WTC11 (cell line): Measurements from ENCODE around the gene TTLL11. TPM values are rescaled to one million over a fixed set of nuclear protein-coding genes. Genes with fewer than 3 reads are reported as not detected.

Experiments
- ATAC-seq: fragments of 200-7000 bp; cut with Tn5 transposase; 2 replicates; pipeline ENCODE4 v1.10.0; 2021; ENCODE audit warnings: mild to moderate bottlenecking, moderate library complexity
- CTCF ChIA-PET: fragments of 300-600 bp; sonication (Branson Sonifier 250); formaldehyde crosslinking; loops from one replicate; lab custom pipeline; 2021; ENCODE audit warnings: antibody characterized with exemption; lab: Charles Lee
- POLR2A ChIA-PET: fragments of 350-600 bp; sonication (Branson Sonifier 250); formaldehyde crosslinking; loops from one replicate; lab custom pipeline; 2021; ENCODE audit warnings: antibody characterized with exemption; lab: Charles Lee
- DNase-seq: peaks from one replicate; pipeline ENCODE4 v3.0.0; 2021; ENCODE audit warnings: low spot score
- H3K27ac Mint-ChIP-seq: 2 replicates; pipeline ENCODE4 v1.8.0; 2021; ENCODE audit warnings: mixed read lengths
- H3K27me3 Mint-ChIP-seq: 2 replicates; pipeline ENCODE4 v1.8.0; 2021; ENCODE audit warnings: low read depth, mild to moderate bottlenecking, moderate library complexity, mixed read lengths
- H3K36me3 Mint-ChIP-seq: 2 replicates; pipeline ENCODE4 v1.8.0; 2021; ENCODE audit warnings: mixed read lengths
- H3K4me1 Mint-ChIP-seq: 2 replicates; pipeline ENCODE4 v1.8.0; 2022; ENCODE audit warnings: mixed read lengths
- H3K4me3 Mint-ChIP-seq: 2 replicates; pipeline ENCODE4 v1.8.0; 2021; ENCODE audit warnings: mild to moderate bottlenecking, moderate library complexity, mixed read lengths
- H3K9me3 Mint-ChIP-seq: 2 replicates; pipeline ENCODE4 v1.8.0; 2021; ENCODE audit warnings: mixed read lengths
- AR ChIP-seq: fragments of 250-450 bp; sonication (Bioruptor Pico); IDR thresholded peaks from 2 replicates; pipeline ENCODE4 v1.9.0; 2021; ENCODE audit warnings: mild to moderate bottlenecking
- ARID4B ChIP-seq: sonication (generic); formaldehyde crosslinking; IDR thresholded peaks from 2 replicates; pipeline ENCODE4 v1.8.0; 2023; ENCODE audit warnings: missing genetic modification reagents, mild to moderate bottlenecking, borderline replicate concordance
- CREB1 ChIP-seq: sonication (generic); formaldehyde crosslinking; IDR thresholded peaks from 2 replicates; pipeline ENCODE4 v1.8.0; 2023; ENCODE audit warnings: mild to moderate bottlenecking, missing genetic modification reagents
- CREM ChIP-seq: sonication (generic); formaldehyde crosslinking; IDR thresholded peaks from 2 replicates; pipeline ENCODE4 v1.8.1; 2022; ENCODE audit warnings: mild to moderate bottlenecking, missing genetic modification reagents, moderate library complexity
- GRHL2 ChIP-seq: fragments of 250-450 bp; sonication (Bioruptor Pico); IDR thresholded peaks from 2 replicates; pipeline ENCODE4 v1.8.0; 2022; ENCODE audit warnings: mild to moderate bottlenecking, moderate library complexity; ENCODE audit not compliant: insufficient replicate concordance, severe bottlenecking
- GTF2I ChIP-seq: fragments of 250-450 bp; sonication (Bioruptor Pico); conservative IDR thresholded peaks from 2 replicates; pipeline ENCODE4 v1.4.0; 2021; ENCODE audit warnings: mild to moderate bottlenecking
- HMGA2 ChIP-seq: fragments of 250-450 bp; sonication (Bioruptor Pico); IDR thresholded peaks from 2 replicates; pipeline ENCODE4 v1.4.0; 2021; ENCODE audit warnings: mild to moderate bottlenecking, moderate library complexity
- IRF2 ChIP-seq: sonication (generic); formaldehyde crosslinking; IDR thresholded peaks from 2 replicates; pipeline ENCODE4 v1.8.0; 2022; ENCODE audit warnings: low read depth, missing genetic modification reagents, borderline replicate concordance
- NFATC4 ChIP-seq: fragments of 250-450 bp; sonication (Bioruptor Pico); IDR thresholded peaks from 2 replicates; pipeline ENCODE4 v1.9.0; 2021; ENCODE audit warnings: mild to moderate bottlenecking
- NR3C1 ChIP-seq: sonication (generic); formaldehyde crosslinking; conservative IDR thresholded peaks from 2 replicates; pipeline ENCODE4 v1.8.1; 2023; ENCODE audit warnings: low read depth, mild to moderate bottlenecking, missing genetic modification reagents
- RORB ChIP-seq: fragments of 250-450 bp; sonication (Bioruptor Pico); IDR thresholded peaks from 2 replicates; pipeline ENCODE4 v1.9.0; 2021; ENCODE audit warnings: mild to moderate bottlenecking
- SOX15 ChIP-seq: fragments of 250-450 bp; sonication (Bioruptor Pico); IDR thresholded peaks from 2 replicates; pipeline ENCODE4 v1.9.0; 2021; ENCODE audit warnings: mild to moderate bottlenecking
- ZNF121 ChIP-seq: sonication (generic); formaldehyde crosslinking; IDR thresholded peaks from 2 replicates; pipeline ENCODE4 v1.8.0; 2023; ENCODE audit warnings: missing genetic modification reagents
- total RNA-seq: library from RNA; stranded (reverse); gene quantifications from 3 replicates; pipeline ENCODE4 v1.2.3, GENCODE V29; 2021
- TF ChIP-seq, protein P1 (sequence below): sonication (generic); formaldehyde crosslinking; IDR thresholded peaks from 2 replicates; pipeline ENCODE4 v1.8.1; 2023; ENCODE audit warnings: mild to moderate bottlenecking, missing genetic modification reagents
- TF ChIP-seq, protein P2 (sequence below): sonication (generic); formaldehyde crosslinking; IDR thresholded peaks from 2 replicates; pipeline ENCODE4 v1.8.0; 2022; ENCODE audit warnings: mild to moderate bottlenecking, missing genetic modification reagents

The TTLL11 gene
- total RNA-seq, 1 experiment from 2014 or later, result 1.1 TPM

DNA sequence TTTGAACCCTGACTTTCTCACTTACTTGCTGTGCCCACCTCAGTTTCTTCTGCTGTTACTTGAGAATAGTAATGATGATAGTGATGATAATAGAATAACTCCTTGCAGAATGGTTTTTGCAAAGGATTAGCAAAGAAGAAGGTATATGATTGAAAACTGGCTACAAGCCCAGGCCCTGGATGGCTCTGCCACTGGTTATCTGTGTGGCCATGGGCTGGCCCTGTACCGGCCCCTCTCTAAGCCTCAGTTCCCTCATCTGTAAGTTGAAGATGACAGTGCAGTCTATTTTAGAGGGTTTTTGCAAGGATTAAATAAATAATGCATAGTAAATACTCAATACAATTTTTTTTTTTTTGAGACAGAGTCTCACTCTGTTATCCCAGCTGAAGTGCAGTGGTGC lies 6.2 kb downstream of the TTLL11 start:
- no peak overlapping the region for H3K4me3 Mint-ChIP-seq
- H3K36me3 Mint-ChIP-seq, result no peaks in the 10 kb centered on the region
- H3K27me3 Mint-ChIP-seq, result peaks cover 16% of the 10 kb centered on the region
- DNase-seq (no peak), ATAC-seq (no peak)
- POLR2A ChIA-PET, result no interaction called here
- no peaks in the 10 kb centered on the region for H3K4me1 Mint-ChIP-seq
- TF ChIP-seq NFATC4, result no peak
- TF ChIP-seq, protein P1, sequence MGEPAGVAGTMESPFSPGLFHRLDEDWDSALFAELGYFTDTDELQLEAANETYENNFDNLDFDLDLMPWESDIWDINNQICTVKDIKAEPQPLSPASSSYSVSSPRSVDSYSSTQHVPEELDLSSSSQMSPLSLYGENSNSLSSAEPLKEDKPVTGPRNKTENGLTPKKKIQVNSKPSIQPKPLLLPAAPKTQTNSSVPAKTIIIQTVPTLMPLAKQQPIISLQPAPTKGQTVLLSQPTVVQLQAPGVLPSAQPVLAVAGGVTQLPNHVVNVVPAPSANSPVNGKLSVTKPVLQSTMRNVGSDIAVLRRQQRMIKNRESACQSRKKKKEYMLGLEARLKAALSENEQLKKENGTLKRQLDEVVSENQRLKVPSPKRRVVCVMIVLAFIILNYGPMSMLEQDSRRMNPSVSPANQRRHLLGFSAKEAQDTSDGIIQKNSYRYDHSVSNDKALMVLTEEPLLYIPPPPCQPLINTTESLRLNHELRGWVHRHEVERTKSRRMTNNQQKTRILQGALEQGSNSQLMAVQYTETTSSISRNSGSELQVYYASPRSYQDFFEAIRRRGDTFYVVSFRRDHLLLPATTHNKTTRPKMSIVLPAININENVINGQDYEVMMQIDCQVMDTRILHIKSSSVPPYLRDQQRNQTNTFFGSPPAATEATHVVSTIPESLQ (CRISPR knock-in tag), result no peak
- TF ChIP-seq AR (CRISPR knock-in tag), result no peak
- TF ChIP-seq ZNF121 (CRISPR knock-in tag), result no peak
- TF ChIP-seq ARID4B, result no peak
- no peak for TF ChIP-seq GTF2I
- TF ChIP-seq CREB1, result no peak
- TF ChIP-seq HMGA2, result no peak
- no peak for TF ChIP-seq NR3C1
- TF ChIP-seq RORB (CRISPR knock-in tag), result no peak
- TF ChIP-seq, protein P2, sequence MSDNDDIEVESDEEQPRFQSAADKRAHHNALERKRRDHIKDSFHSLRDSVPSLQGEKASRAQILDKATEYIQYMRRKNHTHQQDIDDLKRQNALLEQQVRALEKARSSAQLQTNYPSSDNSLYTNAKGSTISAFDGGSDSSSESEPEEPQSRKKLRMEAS, result no peak
- TF ChIP-seq, all 79 proteins: peak for 0
- CTCF ChIA-PET, result interaction anchor here (1.0 kb wide), 1 partner anchor 9 kb away, joined by 4 read pairs; no protein-coding TSS in a partner anchor
- H3K9me3 Mint-ChIP-seq, result no peaks in the 10 kb centered on the region
- no peak overlapping the region for H3K27ac Mint-ChIP-seq

GRCh38 chr9:122085260-122085659 lies 7.8 kb downstream of the TTLL11 start:
- H3K4me1 Mint-ChIP-seq, result no peaks in the 10 kb centered on the region
- H3K36me3 Mint-ChIP-seq, result no peaks in the 10 kb centered on the region
- no peak for TF ChIP-seq HMGA2
- TF ChIP-seq GRHL2, result no peak
- TF ChIP-seq IRF2, result no peak
- TF ChIP-seq SOX15 (CRISPR knock-in tag), result no peak
- no peak for TF ChIP-seq CREM (CRISPR knock-in tag)
- no peak for TF ChIP-seq NFATC4
- TF ChIP-seq, all 79 proteins: peak for 0
- H3K27ac Mint-ChIP-seq, result no peak overlapping the region
- ChIA-PET POLR2A (no interaction called here), CTCF (interaction anchor here (1.6 kb wide), 1 partner anchor 10 kb away, joined by 5 read pairs; no protein-coding TSS in a partner anchor)
- H3K9me3 Mint-ChIP-seq, result no peaks in the 10 kb centered on the region
- peaks cover 2% of the 10 kb centered on the region for H3K27me3 Mint-ChIP-seq
- no peak overlapping the region for H3K4me3 Mint-ChIP-seq
- ATAC-seq (no peak), DNase-seq (no peak)
